Tongue (tissue), 2 donors: ENCODE measurements around the gene ZNF587B. TPM values are rescaled to one million over a fixed set of nuclear protein-coding genes. Genes with fewer than 3 reads are reported as not detected.
"Not testable (repeated sequence)": the region's sequence is repeated elsewhere in the genome, so short reads cannot be mapped to it uniquely, and the experiment has no call there.

Experiments
- DNase-seq: peaks from one replicate; pipeline ENCODE4 v3.0.0-alpha.2; 2015
- total RNA-seq: library from RNA; depleted of rRNA; stranded (reverse); fragments of >200 nt; gene quantifications from one replicate; pipeline ENCODE4 v1.2.3, GENCODE V29; 2014

ZNF587B gene
- 14.5 TPM for total RNA-seq

GRCh38 chr19:57830071-57830602 is at the start of gene ZNF587B:
ZNF587B (plus strand) TSS chr19:57830299; CDS start chr19:57830529, 230 bp downstream.
- DNase-seq: peak; percentile 91

- no peak for DNase-seq
Observed at GRCh38 chr19:57786286-57786685, 43.8 kb upstream of the ZNF587B start.

GRCh38 chr19:57786906-57787305 is 43.2 kb upstream of the ZNF587B start:
- no peak for DNase-seq

GRCh38 chr19:57788114-57788692 is 41.9 kb upstream of the ZNF587B start:
- no peak for DNase-seq

- no peak for DNase-seq
Observed at GRCh38 chr19:57789288-57789687, 40.8 kb upstream of the ZNF587B start.

- not testable (repeated sequence) for DNase-seq
Observed at GRCh38 chr19:57796580-57796979, 33.5 kb upstream of the ZNF587B start.

GRCh38 chr19:57800696-57801095 is 29.4 kb upstream of the ZNF587B start:
- no peak for DNase-seq

GRCh38 chr19:57802269-57802668 is 27.8 kb upstream of the ZNF587B start:
- no peak for DNase-seq

GRCh38 chr19:57803265-57803593 is 26.9 kb upstream of the ZNF587B start:
- DNase-seq: no peak

- peak; percentile 64 for DNase-seq
Observed at GRCh38 chr19:57803594-57804325, 26.3 kb upstream of the ZNF587B start.

- no peak for DNase-seq
Observed at GRCh38 chr19:57807541-57807940, 22.6 kb upstream of the ZNF587B start.

- not testable (repeated sequence) for DNase-seq
Observed at GRCh38 chr19:57810410-57811295, 19.4 kb upstream of the ZNF587B start.

- DNase-seq: no peak
Observed at GRCh38 chr19:57812226-57812625, 17.9 kb upstream of the ZNF587B start.

GRCh38 chr19:57812975-57813820 is 16.9 kb upstream of the ZNF587B start:
- not testable (repeated sequence) for DNase-seq

GRCh38 chr19:57813919-57814504 is 16.1 kb upstream of the ZNF587B start:
- DNase-seq: no peak

- peak; percentile 97 for DNase-seq
Observed at GRCh38 chr19:57814505-57815246, 15.4 kb upstream of the ZNF587B start, which contains the start of gene ZNF552. ZNF552 (minus strand) TSS chr19:57814913; CDS start chr19:57814743, 170 bp downstream.

GRCh38 chr19:57815247-57816075 is 14.6 kb upstream of the ZNF587B start:
- no peak for DNase-seq

- DNase-seq: no peak
Observed at GRCh38 chr19:57816652-57817051, 13.4 kb upstream of the ZNF587B start.

GRCh38 chr19:57817976-57818375 is 12.1 kb upstream of the ZNF587B start:
- no peak for DNase-seq

GRCh38 chr19:57818378-57818777 is 11.7 kb upstream of the ZNF587B start:
- DNase-seq: no peak
